HepG2 (cell line): ENCODE data around the gene THEM5. TPM values are rescaled to one million over a fixed set of nuclear protein-coding genes. Genes with fewer than 3 reads are reported as not detected.

ENCODE experiments used
- ARID4A ChIP-seq: sonication (generic); formaldehyde crosslinking; IDR thresholded peaks from 2 replicates; pipeline ENCODE4 v1.5.0; 2020; ENCODE audit warnings: mild to moderate bottlenecking, missing genetic modification reagents, borderline replicate concordance
- CC2D1A ChIP-seq: sonication (generic); formaldehyde crosslinking; IDR thresholded peaks from 2 replicates; pipeline ENCODE4 v1.8.1; 2023; ENCODE audit warnings: mild to moderate bottlenecking, missing genetic modification reagents
- HOXA3 ChIP-seq: sonication (generic); formaldehyde crosslinking; IDR thresholded peaks from 2 replicates; pipeline ENCODE4 v1.5.0; 2020; ENCODE audit warnings: missing genetic modification reagents
- KAT2B ChIP-seq: fragments of 150-350 bp; IDR thresholded peaks from 2 replicates; pipeline ENCODE4 v1.6.1; 2014; ENCODE audit warnings: low read depth, low read length, borderline replicate concordance
- MED1 ChIP-seq: sonication (generic); formaldehyde crosslinking; IDR thresholded peaks from 2 replicates; pipeline ENCODE4 v1.4.0; 2020; ENCODE audit warnings: missing genetic modification reagents
- NFATC3 ChIP-seq: sonication (generic); formaldehyde crosslinking; IDR thresholded peaks from 2 replicates; pipeline ENCODE4 v1.5.1; 2020; ENCODE audit warnings: mild to moderate bottlenecking, missing genetic modification reagents
- SMAD9 ChIP-seq: sonication (generic); formaldehyde crosslinking; IDR thresholded peaks from 2 replicates; pipeline ENCODE4 v1.5.1; 2020; ENCODE audit warnings: mild to moderate bottlenecking, missing genetic modification reagents
- THAP9 ChIP-seq: sonication (generic); formaldehyde crosslinking; IDR thresholded peaks from 2 replicates; pipeline ENCODE4; 2020; ENCODE audit warnings: missing genetic modification reagents, mild to moderate bottlenecking, borderline replicate concordance
- ZBTB34 ChIP-seq: sonication (generic); formaldehyde crosslinking; IDR thresholded peaks from 2 replicates; pipeline ENCODE4 v1.8.0; 2022; ENCODE audit warnings: mild to moderate bottlenecking, missing genetic modification reagents
- ZFYVE20 ChIP-seq: sonication (generic); formaldehyde crosslinking; IDR thresholded peaks from 2 replicates; pipeline ENCODE4 v1.8.0; 2023; ENCODE audit warnings: low read depth, mild to moderate bottlenecking, moderate library complexity, missing genetic modification reagents, borderline replicate concordance
- ZNF280D ChIP-seq: sonication (generic); formaldehyde crosslinking; IDR thresholded peaks from 2 replicates; pipeline ENCODE4 v1.5.1; 2020; ENCODE audit warnings: mild to moderate bottlenecking, missing genetic modification reagents
- ZNF558 ChIP-seq: sonication (generic); formaldehyde crosslinking; IDR thresholded peaks from 2 replicates; pipeline ENCODE4 v1.9.0; 2022; ENCODE audit warnings: mild to moderate bottlenecking, missing genetic modification reagents, borderline replicate concordance
- ZNF574 ChIP-seq: sonication (generic); formaldehyde crosslinking; IDR thresholded peaks from 2 replicates; pipeline ENCODE4 v1.4.0; 2020; ENCODE audit warnings: missing genetic modification reagents
- polyA plus RNA-seq, 8 experiments: library from polyadenylated mRNA; depleted of rRNA in 3 of 8; stranded (reverse) in 7 of 8; unstranded in 1 of 8; fragments of >200 nt; fragmentation: Illumina TruSeq in 4 of 8; extraction: Trizol in 4 of 8; gene quantifications; 2 replicates each; pipeline versions ENCODE4 v1.2.1 to v1.2.3, GENCODE V29; 2011 to 2016; ENCODE audit warnings: low read depth in 4 of 8, missing spikeins in 1 of 8, mixed read lengths in 1 of 8; ENCODE audit not compliant: insufficient read depth in 1 of 8
- total RNA-seq, 5 experiments: library from RNA; depleted of rRNA; stranded (reverse); fragments of >200 nt; fragmentation: Illumina TruSeq; extraction: Trizol; gene quantifications; 2 replicates each; pipeline ENCODE4 v1.2.3, GENCODE V29; 2016; ENCODE audit warnings: low read depth in 1 of 5

Gene THEM5
- total and polyA plus RNA-seq, 2 of the 13 experiments (the other 11 are each of a cell fraction or from before 2014, with no cell fraction given) = not detected

GRCh38 chr1:151832318-151832980, 21.1 kb downstream of the THEM5 start (continued):
- TF ChIP-seq ZNF280D = no peak
- TF ChIP-seq ZNF558 = no peak
- TF ChIP-seq ZNF574 (CRISPR knock-in tag) = peak; percentile 51; the same call in 1 of the 2 replicates
- no peak for TF ChIP-seq THAP9 (CRISPR knock-in tag)
- TF ChIP-seq KAT2B = no peak
- TF ChIP-seq ZBTB34 = no peak
- peak; percentile 70; the same call in 1 of the 2 replicates for TF ChIP-seq MED1 (CRISPR knock-in tag)
- no peak for TF ChIP-seq ZFYVE20 (CRISPR knock-in tag)
- TF ChIP-seq HOXA3 (CRISPR knock-in tag) = peak; percentile 35; the same call in 1 of the 2 replicates
- TF ChIP-seq NFATC3 = no peak
- no peak for TF ChIP-seq CC2D1A (CRISPR knock-in tag)
- no peak for TF ChIP-seq SMAD9 (CRISPR knock-in tag)
- TF ChIP-seq ARID4A (CRISPR knock-in tag) = peak; percentile 64
